Measurements from ENCODE around the gene CCDC178.

Gene CCDC178

GRCh38 chr18:32891130-32891529 lies 549.4 kb downstream of the CCDC178 start:
- in situ Hi-C loops (cut with MboI; ENCODE audit: low sequenced_read_pairs), result no loop called here

- in situ Hi-C loops (cut with MboI; ENCODE audit: low sequenced_read_pairs), result no loop called here
These were observed 550.6 kb downstream of the CCDC178 start for GRCh38 chr18:32889615-32890593.

GRCh38 chr18:32888306-32888705 lies 552.2 kb downstream of the CCDC178 start:
- in situ Hi-C loops (cut with MboI; ENCODE audit: low sequenced_read_pairs), result no loop called here

Measured in HL-60/S4 treated with phorbol 12-myristate 13-acetate at 8.2 ng/mL for 4 days and 3 days (cell line).